ENCODE results near the gene CACNA1I.

CACNA1I gene

GRCh38 chr22:39665661-39666431, 95.3 kb downstream of the CACNA1I start:
- DNase-seq (ENCODE audit: low read depth in 2 of 2, low spot score in 1 of 2), result no peak

- no peak for DNase-seq (ENCODE audit: low read depth in 2 of 2, low spot score in 1 of 2)
Observed at GRCh38 chr22:39666495-39666894, 95.9 kb downstream of the CACNA1I start.

GRCh38 chr22:39666926-39667325, 96.4 kb downstream of the CACNA1I start:
- DNase-seq (ENCODE audit: low read depth in 2 of 2, low spot score in 1 of 2), result no peak

GRCh38 chr22:39669432-39669831, 98.9 kb downstream of the CACNA1I start:
- no peak for DNase-seq (ENCODE audit: low read depth in 2 of 2, low spot score in 1 of 2)

- no peak for DNase-seq (ENCODE audit: low read depth in 2 of 2, low spot score in 1 of 2)
Observed at GRCh38 chr22:39671936-39672335, 101.4 kb downstream of the CACNA1I start.

GRCh38 chr22:39674536-39674935, 104.0 kb downstream of the CACNA1I start:
- no peak for DNase-seq (ENCODE audit: low read depth in 2 of 2, low spot score in 1 of 2)

- DNase-seq (ENCODE audit: low read depth in 2 of 2, low spot score in 1 of 2), result no peak
Observed at GRCh38 chr22:39675947-39676346, 105.4 kb downstream of the CACNA1I start.

- no peak for DNase-seq (ENCODE audit: low read depth in 2 of 2, low spot score in 1 of 2)
Observed at GRCh38 chr22:39677967-39678366, 107.4 kb downstream of the CACNA1I start.

GRCh38 chr22:39678862-39679490, 108.4 kb downstream of the CACNA1I start:
- DNase-seq (ENCODE audit: low read depth in 2 of 2, low spot score in 1 of 2), result no peak

GRCh38 chr22:39679652-39680051, 109.1 kb downstream of the CACNA1I start:
- no peak for DNase-seq (ENCODE audit: low read depth in 2 of 2, low spot score in 1 of 2)

- no peak for DNase-seq (ENCODE audit: low read depth in 2 of 2, low spot score in 1 of 2)
Observed at GRCh38 chr22:39680486-39680885, 109.9 kb downstream of the CACNA1I start.

GRCh38 chr22:39681038-39681861, 110.7 kb downstream of the CACNA1I start:
- DNase-seq (ENCODE audit: low read depth in 2 of 2, low spot score in 1 of 2), result no peak

GRCh38 chr22:39682994-39683393, 112.4 kb downstream of the CACNA1I start:
- no peak for DNase-seq (ENCODE audit: low read depth in 2 of 2, low spot score in 1 of 2)

- no peak for DNase-seq (ENCODE audit: low read depth in 2 of 2, low spot score in 1 of 2)
Observed at GRCh38 chr22:39683639-39684038, 113.1 kb downstream of the CACNA1I start.

- no peak for DNase-seq (ENCODE audit: low read depth in 2 of 2, low spot score in 1 of 2)
Observed at GRCh38 chr22:39684702-39685281, 114.2 kb downstream of the CACNA1I start.

- DNase-seq (ENCODE audit: low read depth in 2 of 2, low spot score in 1 of 2), result no peak
Observed at GRCh38 chr22:39685336-39686177, 115.0 kb downstream of the CACNA1I start.

- no peak for DNase-seq (ENCODE audit: low read depth in 2 of 2, low spot score in 1 of 2)
Observed at GRCh38 chr22:39686178-39686620, 115.6 kb downstream of the CACNA1I start.

GRCh38 chr22:39686776-39687525, 116.4 kb downstream of the CACNA1I start:
- no peak for DNase-seq (ENCODE audit: low read depth in 2 of 2, low spot score in 1 of 2)

- DNase-seq (ENCODE audit: low read depth in 2 of 2, low spot score in 1 of 2), result no peak
Observed at GRCh38 chr22:39688186-39688785, 117.7 kb downstream of the CACNA1I start.
